ENCODE data around the gene ADAMTSL1.

The ADAMTSL1 gene

DNA sequence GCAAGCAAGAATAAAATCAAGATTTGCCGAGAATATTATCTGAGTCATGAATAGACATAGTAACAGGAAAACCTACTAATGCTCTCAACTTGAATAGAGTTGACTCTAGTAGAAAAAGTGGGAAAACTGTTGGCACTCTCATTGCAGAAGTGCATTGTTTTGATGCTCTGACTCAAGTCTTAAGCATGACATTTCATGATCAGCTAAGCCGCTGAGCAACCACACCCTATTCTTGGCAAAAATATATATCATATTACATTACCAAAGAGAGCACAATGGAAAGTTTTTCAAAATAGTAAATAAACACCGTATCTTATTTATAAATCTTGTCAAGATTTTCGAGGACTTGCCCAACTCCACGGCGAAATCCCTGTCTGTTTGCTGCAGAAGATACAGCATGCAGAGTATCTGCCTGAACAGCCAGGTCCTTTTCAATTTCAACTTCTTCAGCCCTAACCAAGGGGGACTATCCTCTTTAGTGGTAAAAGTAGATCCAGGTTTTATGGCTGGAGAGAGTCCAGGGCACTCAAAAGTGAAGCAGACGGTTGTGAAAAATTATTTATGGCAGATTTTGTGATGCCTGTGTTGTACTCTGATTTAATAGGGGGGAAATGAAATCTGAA is 13.9 kb upstream of the ADAMTSL1 start:
- DNase-seq (ENCODE audit: extremely low read depth in 1 of 2, low read depth in 1 of 2) = no peak

DNA sequence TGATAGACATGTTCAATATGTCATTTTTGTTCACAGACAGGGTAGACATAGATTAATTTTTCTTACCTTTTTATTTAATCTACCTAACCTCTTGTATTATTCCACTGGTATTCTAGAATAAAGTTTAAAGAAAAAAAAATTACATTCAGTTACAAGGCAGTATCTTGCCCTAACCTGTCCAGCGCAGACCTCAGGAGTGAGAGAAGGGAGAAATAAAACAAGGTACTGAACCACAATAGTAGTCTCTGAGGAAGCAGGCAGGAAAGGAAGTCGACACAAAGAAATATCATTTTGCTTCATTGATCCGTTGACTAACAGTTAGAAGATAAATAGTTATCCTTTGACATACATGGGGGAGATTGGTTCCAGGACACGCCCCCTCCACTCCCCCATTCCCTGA is 12.5 kb upstream of the ADAMTSL1 start:
- no peak for DNase-seq (ENCODE audit: extremely low read depth in 1 of 2, low read depth in 1 of 2)

DNA sequence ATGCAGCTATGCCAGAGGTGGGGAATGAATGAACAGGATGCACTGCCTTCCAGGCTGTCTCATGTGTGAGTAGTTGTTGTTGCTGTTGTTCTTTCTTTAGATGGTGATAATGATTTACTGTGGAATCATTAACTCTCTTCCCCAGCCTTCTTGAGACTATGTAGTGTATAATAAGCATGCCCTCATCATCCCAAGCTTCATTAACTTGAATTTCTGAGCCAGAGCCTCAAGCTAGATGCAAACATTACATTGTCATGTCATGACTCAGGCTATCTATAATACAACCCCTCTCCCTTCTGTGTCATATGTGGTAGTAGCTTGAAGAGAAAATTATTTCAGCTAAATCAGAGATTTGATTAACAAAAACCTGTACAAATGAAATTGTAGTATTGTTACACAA is 10.0 kb upstream of the ADAMTSL1 start:
- no peak for DNase-seq (ENCODE audit: extremely low read depth in 1 of 2, low read depth in 1 of 2)

DNA sequence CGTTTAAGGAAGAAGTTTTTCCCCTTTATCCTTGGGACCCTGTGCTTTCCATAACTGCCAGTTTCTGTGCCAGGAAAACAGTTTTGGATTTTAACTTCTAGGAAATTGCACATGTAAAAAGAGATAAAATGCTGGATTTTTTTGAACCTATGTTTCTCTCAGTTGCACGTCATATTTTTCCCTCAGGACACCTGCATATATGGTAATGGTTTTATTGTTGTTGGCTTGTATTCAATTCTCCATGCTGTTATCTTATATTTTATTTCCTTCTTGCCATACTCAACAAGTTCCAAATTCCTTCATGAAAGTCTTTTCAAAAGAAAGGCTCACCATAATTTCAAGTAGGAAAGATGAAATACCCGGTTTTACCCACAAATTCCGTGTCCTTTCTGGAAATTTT is 7.9 kb upstream of the ADAMTSL1 start:
- no peak for DNase-seq (ENCODE audit: extremely low read depth in 1 of 2, low read depth in 1 of 2)

DNA sequence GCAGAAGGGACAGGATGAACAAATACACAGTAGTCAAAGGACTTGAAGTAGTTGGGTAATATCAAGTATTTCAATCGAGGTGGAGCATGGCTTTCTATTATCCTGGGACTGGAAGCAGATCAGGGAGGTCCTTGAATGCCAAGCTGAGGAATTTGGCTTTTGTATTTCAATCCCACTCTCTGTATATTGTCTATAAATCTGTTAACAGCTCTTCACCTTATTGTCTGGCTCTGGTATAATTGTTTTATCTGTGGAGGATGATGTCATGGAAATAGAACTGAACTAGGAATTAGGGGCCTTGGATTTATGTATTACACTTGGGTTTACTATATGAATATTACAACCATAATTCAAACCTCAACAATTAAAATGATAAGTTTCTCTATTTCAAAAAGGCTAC is 6.3 kb upstream of the ADAMTSL1 start:
- DNase-seq (ENCODE audit: extremely low read depth in 1 of 2, low read depth in 1 of 2) = no peak

DNA sequence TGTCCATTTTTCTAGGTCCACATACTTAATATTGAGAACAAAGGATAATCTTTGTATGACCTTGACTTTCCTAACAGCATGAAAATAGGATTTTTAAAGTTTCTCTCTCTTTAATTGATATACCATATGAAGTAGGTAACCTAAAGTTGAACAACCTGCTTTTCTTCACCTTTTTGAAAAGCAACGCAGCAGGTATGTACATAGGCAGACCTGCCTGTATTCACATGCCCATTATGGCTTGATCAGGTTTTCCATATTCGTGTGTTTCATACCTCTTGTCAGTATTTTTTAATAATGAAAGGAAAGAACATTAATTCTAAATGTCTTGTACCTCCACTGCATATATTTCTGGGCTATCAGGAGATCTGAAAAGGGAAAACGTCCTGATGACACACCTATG is 1.5 kb upstream of the ADAMTSL1 start:
- DNase-seq (ENCODE audit: extremely low read depth in 1 of 2, low read depth in 1 of 2) = no peak

DNA sequence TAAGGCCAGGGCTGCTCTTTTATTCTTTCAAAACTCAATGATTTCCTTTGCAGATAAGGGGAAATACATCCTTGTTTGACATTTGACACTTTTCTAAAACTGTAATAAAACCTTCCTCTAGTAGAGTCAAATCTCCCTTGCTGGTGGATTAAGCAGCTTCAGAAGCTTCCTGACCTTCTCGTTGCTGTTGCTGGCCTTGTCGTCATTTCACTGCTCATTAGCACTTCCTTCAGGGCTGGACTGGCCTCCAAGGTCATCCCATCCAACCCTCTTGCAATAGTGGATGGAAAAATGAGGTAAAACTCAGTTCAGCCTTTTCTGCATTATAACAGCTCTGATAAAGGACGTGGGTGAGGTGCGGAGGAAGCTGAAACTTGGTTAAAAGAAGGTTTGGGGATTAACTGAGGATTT is 1.1 kb upstream of the ADAMTSL1 start:
- DNase-seq (ENCODE audit: extremely low read depth in 1 of 2, low read depth in 1 of 2) = no peak

DNA sequence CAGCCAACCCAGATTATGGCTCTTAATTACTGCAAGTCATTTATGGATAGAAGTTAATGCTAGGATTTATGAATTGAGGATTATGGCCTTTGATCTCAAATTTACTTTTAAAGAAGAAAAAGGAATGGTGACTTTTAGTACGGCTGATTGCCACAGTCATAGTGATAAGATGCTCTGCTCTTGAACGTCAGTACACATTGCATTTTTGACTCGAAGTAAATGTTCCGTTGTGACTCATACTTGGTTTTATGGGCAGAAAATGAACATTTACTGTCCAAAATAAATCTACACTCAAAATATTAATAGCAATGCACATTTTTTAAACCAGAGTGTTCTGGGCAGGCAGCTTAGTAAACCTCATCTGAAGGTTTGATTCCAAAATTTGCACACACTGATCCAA is 830 bp downstream of the ADAMTSL1 start:
- DNase-seq (ENCODE audit: extremely low read depth in 1 of 2, low read depth in 1 of 2) = no peak

DNA sequence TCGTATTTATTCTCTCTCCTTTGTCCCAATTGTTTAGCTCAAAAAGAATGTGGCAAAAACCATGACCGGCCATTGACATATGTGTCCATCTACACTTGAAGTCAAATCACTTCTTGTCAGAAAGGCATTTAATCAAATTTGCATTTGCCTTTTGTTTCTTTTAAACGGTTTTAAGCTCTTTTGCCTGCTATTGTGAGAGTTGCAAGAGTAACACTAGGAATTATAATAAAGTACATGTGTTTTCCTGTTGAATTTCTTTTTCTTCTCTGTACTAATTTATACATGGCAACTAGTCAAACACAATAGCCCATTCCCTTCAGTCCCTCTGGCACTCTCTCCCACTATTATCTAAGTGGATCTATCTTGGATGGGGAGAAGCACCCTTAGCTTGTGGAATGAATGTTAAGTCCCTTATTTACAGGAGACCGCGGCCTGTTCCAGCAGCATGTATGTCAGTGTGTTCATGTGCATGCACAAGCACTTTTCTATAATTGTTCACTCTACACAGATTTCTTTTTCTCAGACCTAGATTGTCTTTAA is 3.2 kb downstream of the ADAMTSL1 start:
- DNase-seq (ENCODE audit: extremely low read depth in 1 of 2, low read depth in 1 of 2) = no peak

DNA sequence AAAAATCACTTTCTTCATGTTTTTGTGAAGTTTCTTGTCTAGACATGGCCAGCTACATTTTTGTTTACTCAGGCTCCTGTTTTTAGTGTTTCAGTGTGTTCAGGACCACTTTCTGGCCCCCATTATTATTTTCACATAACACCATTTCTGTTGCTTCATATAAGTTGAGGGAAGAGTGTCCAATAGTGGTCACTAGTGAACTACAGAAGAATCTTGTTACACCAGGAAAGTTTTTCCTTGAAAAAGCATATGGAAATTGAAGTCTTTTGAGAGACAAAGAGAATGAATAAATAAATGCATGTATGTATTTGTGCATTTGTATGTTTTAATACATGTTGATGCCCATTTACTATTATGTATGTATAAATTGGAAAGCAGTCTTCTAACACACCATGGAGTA is 3.8 kb downstream of the ADAMTSL1 start:
- DNase-seq (ENCODE audit: extremely low read depth in 1 of 2, low read depth in 1 of 2) = no peak

DNA sequence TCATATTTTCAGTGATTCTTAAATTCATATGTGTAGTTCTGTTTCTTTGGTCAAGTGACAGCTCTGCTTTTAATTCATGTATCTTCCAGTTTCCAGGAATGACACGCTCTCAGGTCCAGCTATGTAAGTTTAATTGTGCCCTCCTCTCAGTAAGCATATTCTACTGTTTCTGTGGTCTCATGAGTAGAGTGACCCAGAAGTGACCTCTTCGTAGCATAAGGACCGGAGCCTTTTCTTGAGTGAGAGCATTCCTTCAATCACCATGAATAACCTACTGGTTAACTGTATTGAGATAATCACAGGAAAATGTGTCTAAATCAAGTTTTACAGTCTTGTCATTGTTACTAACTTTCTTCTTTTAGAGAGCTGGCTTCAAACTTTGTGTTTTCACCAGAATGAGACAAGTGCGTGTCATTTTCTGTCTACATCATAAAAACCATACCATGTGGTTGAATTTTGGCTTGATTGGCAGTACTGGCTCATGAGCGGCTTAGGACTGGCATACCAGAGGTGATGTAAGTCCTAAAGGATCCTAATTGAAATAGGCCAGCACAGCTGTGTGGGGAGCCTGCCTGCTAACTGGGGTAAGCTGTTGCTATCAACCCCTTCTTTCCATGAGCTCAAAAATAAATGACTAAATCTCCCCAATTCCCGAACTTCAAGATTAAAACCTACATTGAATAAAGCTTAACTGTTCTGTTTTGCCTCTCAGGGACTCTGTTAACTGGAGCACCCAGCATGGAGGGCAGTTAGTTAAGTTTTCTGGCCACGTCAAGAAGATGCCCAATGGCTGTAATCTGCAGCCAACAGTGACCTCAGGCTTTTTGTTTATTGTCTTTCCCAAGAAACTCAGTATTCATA is 4.8 kb downstream of the ADAMTSL1 start:
- no peak for DNase-seq (ENCODE audit: extremely low read depth in 1 of 2, low read depth in 1 of 2)

DNA sequence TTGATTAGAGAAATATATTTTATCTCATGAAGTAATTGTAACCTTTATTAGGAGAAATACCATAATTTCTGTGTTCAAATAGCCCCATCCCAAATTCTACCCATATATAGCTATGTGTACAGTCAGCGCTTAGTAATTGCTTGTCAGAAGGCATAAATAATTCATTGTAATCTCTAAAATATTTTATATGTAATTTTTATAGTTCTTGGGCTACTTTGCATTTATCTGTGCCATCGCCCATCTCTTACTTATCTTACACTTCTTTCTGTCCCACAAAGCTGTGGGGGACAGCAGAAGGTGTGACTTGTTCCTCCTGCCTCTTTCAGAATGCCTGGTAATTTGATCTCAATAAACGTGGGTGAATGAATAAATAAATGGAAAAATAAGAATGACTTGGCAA is 5.5 kb downstream of the ADAMTSL1 start:
- DNase-seq (ENCODE audit: extremely low read depth in 1 of 2, low read depth in 1 of 2) = no peak

DNA sequence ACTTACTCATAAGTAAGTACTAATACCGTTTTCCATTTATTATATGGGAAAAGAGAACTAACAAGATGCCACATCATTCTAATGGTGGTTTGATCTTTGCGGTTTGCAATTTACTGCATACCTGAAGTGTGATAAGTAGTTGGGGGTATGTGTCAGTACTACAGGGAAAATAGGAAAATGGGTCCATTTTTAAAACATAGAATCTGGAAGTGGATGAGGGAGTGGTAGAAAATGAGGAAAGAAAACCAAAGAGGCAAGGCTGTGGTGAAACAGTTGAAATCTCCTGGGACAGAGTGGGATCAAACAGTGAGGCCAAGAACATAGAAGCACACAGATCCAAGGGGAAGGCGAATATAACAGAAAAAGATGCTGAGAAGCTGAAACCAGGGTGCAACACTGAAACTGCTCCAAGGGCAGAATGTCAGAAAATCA is 6.7 kb downstream of the ADAMTSL1 start:
- no peak for DNase-seq (ENCODE audit: extremely low read depth in 1 of 2, low read depth in 1 of 2)

DNA sequence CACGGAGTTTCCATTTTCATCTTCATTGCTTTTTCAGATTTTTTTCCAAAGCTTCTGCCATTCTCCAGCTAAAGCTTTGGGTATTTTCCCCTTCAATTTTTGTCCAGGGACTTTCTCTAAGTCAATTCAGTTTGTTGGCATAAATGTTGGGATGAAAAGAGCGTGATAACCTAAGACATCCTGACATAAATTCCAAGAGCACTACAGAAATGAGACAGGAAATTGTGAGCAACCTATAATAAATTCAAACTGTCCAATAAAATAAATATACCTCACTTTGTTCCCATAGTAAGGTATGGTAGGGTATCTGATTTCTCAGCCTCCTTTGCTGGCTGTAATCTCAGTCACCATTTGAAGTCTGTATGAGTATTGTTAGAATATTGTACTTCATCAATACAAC is 8.4 kb downstream of the ADAMTSL1 start:
- DNase-seq (ENCODE audit: extremely low read depth in 1 of 2, low read depth in 1 of 2) = no peak

DNA sequence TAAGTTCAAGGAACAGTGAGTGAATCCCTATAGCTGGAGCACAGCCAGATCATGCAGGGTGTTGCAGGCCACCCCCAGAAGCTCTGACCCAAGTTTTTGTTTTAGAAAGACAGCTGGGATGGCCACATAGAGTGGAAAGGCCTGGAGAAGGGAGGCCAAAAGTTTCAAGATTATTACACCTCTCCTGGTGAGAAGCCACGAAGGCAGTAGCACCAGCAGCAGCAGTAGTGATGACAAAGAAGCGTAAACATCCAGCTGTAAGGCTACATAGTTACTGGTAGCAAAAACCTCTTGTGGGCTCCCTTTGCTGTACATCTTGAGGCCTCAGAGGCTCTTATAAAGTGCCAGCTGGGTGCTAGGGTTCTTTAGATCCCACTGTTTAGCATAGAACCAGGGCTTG is 11.8 kb downstream of the ADAMTSL1 start:
- no peak for DNase-seq (ENCODE audit: extremely low read depth in 1 of 2, low read depth in 1 of 2)

DNA sequence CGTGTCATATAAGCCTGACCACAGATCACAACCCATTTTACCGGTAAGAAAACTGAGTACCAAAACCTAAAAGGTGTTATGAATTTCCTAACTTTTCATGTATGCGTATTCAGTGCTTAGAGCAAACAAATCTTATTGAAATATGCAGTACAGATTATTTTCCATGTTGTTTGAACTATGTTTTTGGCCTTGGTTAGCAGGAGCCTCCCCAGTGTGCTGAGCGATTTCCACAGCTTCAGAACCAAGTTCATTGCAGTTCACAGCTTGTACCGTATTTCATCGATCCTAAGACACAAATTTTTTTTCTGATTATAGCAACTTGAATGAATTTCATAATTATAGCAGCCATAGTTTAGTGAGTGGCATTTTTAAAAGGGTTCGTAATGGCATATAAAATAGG is 13.7 kb downstream of the ADAMTSL1 start:
- no peak for DNase-seq (ENCODE audit: extremely low read depth in 1 of 2, low read depth in 1 of 2)

DNA sequence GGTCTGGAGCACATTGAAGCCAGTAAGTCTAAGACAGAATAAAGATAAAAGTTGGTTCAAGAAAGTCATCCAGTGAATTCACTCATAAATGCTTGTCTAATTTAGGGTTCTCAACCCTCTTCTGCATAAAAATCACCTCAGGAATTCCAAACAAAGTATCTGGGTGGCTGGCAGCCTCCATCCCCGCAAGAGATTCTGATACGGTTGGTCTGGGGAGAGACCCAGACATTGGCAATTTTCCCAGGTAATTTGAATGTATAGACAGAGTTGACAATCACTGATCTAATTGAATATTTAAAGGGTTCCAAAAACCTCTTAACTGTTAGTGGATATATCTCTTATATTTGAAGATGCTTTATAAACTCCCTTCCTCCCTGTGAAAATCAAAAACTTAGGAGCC is 14.9 kb downstream of the ADAMTSL1 start:
- no peak for DNase-seq (ENCODE audit: extremely low read depth in 1 of 2, low read depth in 1 of 2)

DNA sequence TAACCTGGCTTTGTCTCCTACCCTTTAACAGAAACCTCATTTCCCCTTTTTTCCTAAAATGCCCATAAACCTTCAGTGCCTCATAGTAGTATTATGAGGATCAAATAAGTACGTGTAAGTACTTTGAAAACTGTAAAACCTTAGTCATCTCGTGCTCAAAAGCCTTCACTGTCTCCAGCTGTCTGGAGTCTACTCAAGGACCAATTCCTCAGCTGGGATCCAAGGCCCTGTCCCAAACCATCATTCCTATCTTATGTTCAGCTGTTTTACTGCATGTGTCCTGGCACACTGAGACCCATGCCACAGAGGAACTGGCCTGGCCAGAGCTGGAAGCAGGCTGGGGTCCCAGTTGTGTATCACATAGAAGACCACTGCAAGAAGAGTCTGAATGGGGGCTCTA is 15.9 kb downstream of the ADAMTSL1 start:
- no peak for DNase-seq (ENCODE audit: extremely low read depth in 1 of 2, low read depth in 1 of 2)

DNA sequence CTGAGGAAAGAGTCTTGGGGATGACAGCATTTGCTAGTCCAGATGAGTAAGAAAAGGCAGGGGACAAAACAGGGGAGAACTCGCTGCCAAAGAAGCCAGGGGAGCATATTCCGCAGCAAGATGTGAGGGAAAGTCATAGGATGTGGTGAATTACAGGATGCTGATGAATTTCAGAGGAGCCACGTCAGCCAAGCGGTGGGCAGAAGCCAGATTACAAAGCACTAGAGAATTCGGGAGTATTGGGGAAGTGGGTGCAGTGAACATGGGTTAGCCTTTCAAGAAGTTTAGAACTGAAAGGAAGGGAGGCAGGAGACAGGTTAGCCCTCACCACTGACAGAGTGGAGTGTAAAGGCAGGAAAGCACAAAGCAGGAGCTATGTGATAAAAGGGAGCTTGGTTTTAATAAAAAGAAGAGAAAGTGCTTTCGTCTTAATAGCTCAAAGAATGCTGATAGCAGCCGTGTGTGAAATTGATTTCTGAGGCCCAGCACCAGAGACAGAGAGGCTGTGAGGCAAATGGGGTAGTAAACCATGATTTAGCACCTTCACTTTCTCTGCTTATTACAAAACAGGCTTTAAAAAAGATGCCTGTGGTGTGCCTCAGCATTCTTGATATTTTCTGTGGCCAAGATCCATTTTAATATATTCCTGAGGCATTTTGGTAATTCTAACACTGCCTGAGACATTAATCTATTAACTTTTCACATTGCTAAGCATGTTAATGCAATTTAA is 16.9 kb downstream of the ADAMTSL1 start:
- DNase-seq (ENCODE audit: extremely low read depth in 1 of 2, low read depth in 1 of 2) = no peak

DNA sequence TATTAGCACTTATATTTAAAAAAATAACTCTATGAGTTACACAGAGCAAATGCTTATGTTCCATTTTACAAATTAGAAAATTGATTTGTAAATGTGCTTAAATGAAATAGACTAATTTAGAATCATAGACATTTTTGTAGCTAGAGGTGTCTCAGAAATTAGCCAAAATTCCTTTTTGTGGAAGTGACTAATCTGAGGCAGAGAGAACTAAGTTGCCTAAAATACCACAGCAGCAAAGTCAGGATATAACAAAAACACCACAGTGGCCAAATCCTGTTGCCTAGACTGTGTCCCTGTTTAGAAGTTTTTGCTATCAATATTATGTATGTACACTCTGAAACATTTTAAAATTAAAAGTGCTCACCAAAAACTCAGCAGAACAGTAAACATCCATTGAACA is 18.7 kb downstream of the ADAMTSL1 start:
- no peak for DNase-seq (ENCODE audit: extremely low read depth in 1 of 2, low read depth in 1 of 2)

DNA sequence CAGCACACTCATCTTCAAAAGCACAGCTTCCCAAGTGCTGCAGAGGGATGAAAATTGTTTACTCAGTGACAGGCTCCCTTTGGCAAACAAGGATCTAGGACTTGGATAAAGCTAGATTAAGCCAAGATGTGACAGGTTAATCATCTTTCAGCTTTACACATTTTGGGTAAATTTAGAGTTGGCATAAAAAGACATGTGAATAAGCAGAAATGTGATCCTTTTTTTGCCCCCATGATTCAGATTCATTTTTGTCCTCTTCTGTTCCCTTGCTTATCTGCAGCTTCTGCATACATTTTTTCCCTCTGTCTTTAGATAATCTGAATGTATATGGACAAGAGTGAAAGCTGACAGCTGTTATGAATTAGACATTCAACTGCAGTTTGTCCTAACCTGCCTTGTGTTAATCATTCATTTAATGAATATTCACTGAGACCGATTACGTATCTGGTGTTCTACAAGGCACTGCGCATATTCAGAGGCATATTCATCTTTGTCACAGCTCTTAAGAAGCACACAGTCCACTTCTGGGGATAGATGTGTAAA is 19.6 kb downstream of the ADAMTSL1 start:
- DNase-seq (ENCODE audit: extremely low read depth in 1 of 2, low read depth in 1 of 2) = no peak
